D721Med (cell line): ENCODE results near the gene JPH2.

ENCODE experiments used
- DNase-seq: peaks from one replicate; pipeline ENCODE4 v3.0.0; 2011; ENCODE audit warnings: low spot score; ENCODE audit not compliant: insufficient read length
- FAIRE-seq: peaks from 2 replicates; lab custom pipeline; 2011; peaks lifted over from hg19 to GRCh38; lab: Jason Lieb, UNC
- CTCF ChIP-seq: IDR thresholded peaks from 2 replicates; pipeline ENCODE4 v1.5.1; 2012; ENCODE audit warnings: mild to moderate bottlenecking, control low read depth; ENCODE audit not compliant: insufficient read depth; ENCODE audit errors: missing control alignments

JPH2 gene

GRCh38 chr20:44071057-44071456, 115.9 kb downstream of the JPH2 start:
- no peak for DNase-seq
- no peak for FAIRE-seq
- no peak for TF ChIP-seq CTCF

- FAIRE-seq, result no peak
- DNase-seq, result no peak
- TF ChIP-seq CTCF, result no peak
Measured at GRCh38 chr20:44070139-44070900, 116.7 kb downstream of the JPH2 start.

- no peak for TF ChIP-seq CTCF
- no peak for DNase-seq
- no peak for FAIRE-seq
Measured at GRCh38 chr20:44069203-44070011, 117.6 kb downstream of the JPH2 start.

GRCh38 chr20:44068316-44069201, 118.4 kb downstream of the JPH2 start:
- FAIRE-seq, result no peak
- no peak for TF ChIP-seq CTCF
- no peak for DNase-seq

- no peak for TF ChIP-seq CTCF
- FAIRE-seq, result no peak
- no peak for DNase-seq
Measured at GRCh38 chr20:44067650-44068081, 119.3 kb downstream of the JPH2 start.

GRCh38 chr20:44066645-44067606, 120.1 kb downstream of the JPH2 start:
- DNase-seq, result no peak
- no peak for TF ChIP-seq CTCF
- FAIRE-seq, result no peak
